Measurements from ENCODE around the gene DPM2.

DPM2 gene

GRCh38 chr9:127980706-127981558 lies 43.3 kb upstream of the DPM2 start, which contains the start of gene EEIG1:
Gene EEIG1 (minus strand): TSS chr9:127980989. CDS start chr9:127980137, 852 bp downstream.
- TF ChIP-seq CTCF (IDR thresholded peaks at IDR 0.05; ENCODE audit: low read depth, low read length, poor library complexity, severe bottlenecking), result no peak
- no peak for TF ChIP-seq EZH2phosphoT487 (IDR thresholded peaks at IDR 0.05; ENCODE audit: borderline replicate concordance, low read length)
- peaks cover 65% of the 10 kb centered on the region for H3K4me1 ChIP-seq (ENCODE audit: control insufficient read depth, low read length)
- H3K9me2 ChIP-seq (replicated peaks; ENCODE audit: control insufficient read depth, low read length), result no peaks in the 10 kb centered on the region
- H3K9me3 ChIP-seq (ENCODE audit: control insufficient read depth, insufficient read depth, low read length), result no peaks in the 10 kb centered on the region
- peaks cover 50% of the 10 kb centered on the region for H3K36me3 ChIP-seq (ENCODE audit: control insufficient read depth, low read length)
- peak within 1 kb of the TSS; percentile 97 for H3K27ac ChIP-seq (ENCODE audit: low read depth, low read length)
- no peaks in the 10 kb centered on the region for H3K27me3 ChIP-seq (ENCODE audit: control insufficient read depth, low read length)
- peak within 1 kb of the TSS; percentile 92 for H3K4me2 ChIP-seq (ENCODE audit: low read length)
- H3K4me3 ChIP-seq (ENCODE audit: low read length), result peak within 1 kb of the TSS; percentile 95
- H3K79me2 ChIP-seq (ENCODE audit: control insufficient read depth, low read length), result peaks cover 73% of the 10 kb centered on the region
- H4K20me1 ChIP-seq (ENCODE audit: control insufficient read depth, insufficient read depth, low read depth, low read length), result peaks cover 18% of the 10 kb centered on the region
- H3F3A ChIP-seq (ENCODE audit: control insufficient read depth, insufficient read depth), result peaks cover 15% of the 10 kb centered on the region

- no peak for TF ChIP-seq EZH2phosphoT487 (IDR thresholded peaks at IDR 0.05; ENCODE audit: borderline replicate concordance, low read length)
- no peak for TF ChIP-seq CTCF (IDR thresholded peaks at IDR 0.05; ENCODE audit: low read depth, low read length, poor library complexity, severe bottlenecking)
- H3K36me3 ChIP-seq (ENCODE audit: control insufficient read depth, low read length), result peaks cover 57% of the 10 kb centered on the region
- peaks cover 25% of the 10 kb centered on the region for H4K20me1 ChIP-seq (ENCODE audit: control insufficient read depth, insufficient read depth, low read depth, low read length)
- peak overlapping the region; percentile 83 for H3K27ac ChIP-seq (ENCODE audit: low read depth, low read length)
- peaks cover 15% of the 10 kb centered on the region for H3F3A ChIP-seq (ENCODE audit: control insufficient read depth, insufficient read depth)
- H3K79me2 ChIP-seq (ENCODE audit: control insufficient read depth, low read length), result peaks cover 80% of the 10 kb centered on the region
- H3K9me2 ChIP-seq (replicated peaks; ENCODE audit: control insufficient read depth, low read length), result no peaks in the 10 kb centered on the region
- no peaks in the 10 kb centered on the region for H3K27me3 ChIP-seq (ENCODE audit: control insufficient read depth, low read length)
- H3K4me2 ChIP-seq (ENCODE audit: low read length), result peak overlapping the region; percentile 92
- H3K4me3 ChIP-seq (ENCODE audit: low read length), result peak overlapping the region; percentile 95
- peaks cover 67% of the 10 kb centered on the region for H3K4me1 ChIP-seq (ENCODE audit: control insufficient read depth, low read length)
- no peaks in the 10 kb centered on the region for H3K9me3 ChIP-seq (ENCODE audit: control insufficient read depth, insufficient read depth, low read length)
These were observed 42.5 kb upstream of the DPM2 start for GRCh38 chr9:127980060-127980705.

GRCh38 chr9:127979333-127980059 lies 41.8 kb upstream of the DPM2 start:
- H4K20me1 ChIP-seq (ENCODE audit: control insufficient read depth, insufficient read depth, low read depth, low read length), result peaks cover 31% of the 10 kb centered on the region
- H3K79me2 ChIP-seq (ENCODE audit: control insufficient read depth, low read length), result peaks cover 81% of the 10 kb centered on the region
- H3K36me3 ChIP-seq (ENCODE audit: control insufficient read depth, low read length), result peaks cover 63% of the 10 kb centered on the region
- no peaks in the 10 kb centered on the region for H3K27me3 ChIP-seq (ENCODE audit: control insufficient read depth, low read length)
- no peaks in the 10 kb centered on the region for H3K9me3 ChIP-seq (ENCODE audit: control insufficient read depth, insufficient read depth, low read length)
- H3K4me3 ChIP-seq (ENCODE audit: low read length), result peak overlapping the region; percentile 95
- H3K27ac ChIP-seq (ENCODE audit: low read depth, low read length), result peak overlapping the region; percentile 83
- TF ChIP-seq EZH2phosphoT487 (IDR thresholded peaks at IDR 0.05; ENCODE audit: borderline replicate concordance, low read length) (no peak), CTCF (IDR thresholded peaks at IDR 0.05; ENCODE audit: low read depth, low read length, poor library complexity, severe bottlenecking) (no peak)
- no peaks in the 10 kb centered on the region for H3K9me2 ChIP-seq (replicated peaks; ENCODE audit: control insufficient read depth, low read length)
- peaks cover 67% of the 10 kb centered on the region for H3K4me1 ChIP-seq (ENCODE audit: control insufficient read depth, low read length)
- H3F3A ChIP-seq (ENCODE audit: control insufficient read depth, insufficient read depth), result peaks cover 15% of the 10 kb centered on the region
- H3K4me2 ChIP-seq (ENCODE audit: low read length), result peak overlapping the region; percentile 92

All from DOHH2 (cell line).